ENCODE measurements around the gene RASGRP1. TPM values are rescaled to one million over a fixed set of nuclear protein-coding genes. Genes with fewer than 3 reads are reported as not detected.

Gene RASGRP1
- total and polyA plus RNA-seq, 3 donors from 2014 or later: 4.4 to 9.2 (median 7.4) TPM

- DNase-seq: no peak
- Histone ChIP-seq H3K4me3 (no peak overlapping the region), H3K36me3 (ENCODE audit: low read depth, missing control alignments) (no peaks in the 10 kb centered on the region), H3K4me1 (no peaks in the 10 kb centered on the region), H3K9me3 (no peaks in the 10 kb centered on the region), H3K27me3 (no peaks in the 10 kb centered on the region), H3K27ac (no peak overlapping the region)
- intact Hi-C loops (cut with DNase I; ENCODE audit: low total_unique reads): no loop called here
- no peak for TF ChIP-seq CTCF (IDR thresholded peaks at IDR 0.05)
- TF ChIP-seq POLR2A (IDR thresholded peaks at IDR 0.05): no peak
- 65 to 66% methylated on average over 2 of the region's 2 CpGs for WGBS, 2 donors
Observed at GRCh38 chr15:38514601-38515000, 50.0 kb downstream of the RASGRP1 start.

DNA sequence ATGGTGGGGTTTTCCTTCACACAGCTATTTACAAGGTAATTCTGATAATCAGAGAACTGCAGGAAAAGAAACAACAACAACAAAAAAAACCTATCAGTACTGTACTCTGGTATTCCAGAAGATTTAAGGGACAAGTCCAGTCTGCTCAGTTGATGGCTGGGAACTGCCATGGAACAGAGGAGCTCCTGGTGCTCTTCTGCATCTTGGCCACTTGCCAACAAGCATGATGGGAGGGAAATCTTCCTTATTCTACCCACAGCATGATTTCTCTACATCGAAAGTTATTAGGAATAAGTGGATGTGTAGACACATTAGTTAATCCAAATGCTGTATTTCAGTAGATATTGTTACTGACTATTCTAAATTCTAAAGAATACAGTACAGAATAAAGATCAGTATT, 51.7 kb downstream of the RASGRP1 start:
- 79 to 83% methylated on average over 1 of the region's 1 CpG for WGBS, 2 donors
- H3K4me3 ChIP-seq: no peak overlapping the region
- no peak overlapping the region for H3K27ac ChIP-seq
- H3K27me3 ChIP-seq: no peaks in the 10 kb centered on the region
- no peak for DNase-seq
- no peaks in the 10 kb centered on the region for H3K36me3 ChIP-seq (ENCODE audit: low read depth, missing control alignments)
- TF ChIP-seq CTCF (IDR thresholded peaks at IDR 0.05) (no peak), POLR2A (IDR thresholded peaks at IDR 0.05) (no peak)
- no peaks in the 10 kb centered on the region for H3K4me1 ChIP-seq
- H3K9me3 ChIP-seq: no peaks in the 10 kb centered on the region
- intact Hi-C loops (cut with DNase I; ENCODE audit: low total_unique reads): no loop called here

- no peak for TF ChIP-seq POLR2A (IDR thresholded peaks at IDR 0.05)
- no peak for TF ChIP-seq CTCF (IDR thresholded peaks at IDR 0.05)
Observed at GRCh38 chr15:38509152-38509551, 55.5 kb downstream of the RASGRP1 start.

GRCh38 chr15:38508647-38509046, 56.0 kb downstream of the RASGRP1 start:
- Histone ChIP-seq H3K27me3 (no peaks in the 10 kb centered on the region), H3K4me1 (no peaks in the 10 kb centered on the region), H3K36me3 (ENCODE audit: low read depth, missing control alignments) (no peaks in the 10 kb centered on the region), H3K4me3 (no peak overlapping the region), H3K9me3 (no peaks in the 10 kb centered on the region), H3K27ac (no peak overlapping the region)
- intact Hi-C loops (cut with DNase I; ENCODE audit: low total_unique reads): no loop called here
- TF ChIP-seq POLR2A (IDR thresholded peaks at IDR 0.05): no peak
- no peak for DNase-seq
- WGBS, 2 donors: 82 to 86% methylated on average over 3 of the region's 3 CpGs

More at GRCh38 chr15:38509152-38509551, 55.5 kb downstream of the RASGRP1 start:
- 97% methylated on average over 4 of the region's 4 CpGs for WGBS, 2 donors
- Histone ChIP-seq H3K27ac (no peak overlapping the region), H3K27me3 (no peaks in the 10 kb centered on the region), H3K9me3 (no peaks in the 10 kb centered on the region), H3K4me3 (no peak overlapping the region), H3K4me1 (no peaks in the 10 kb centered on the region), H3K36me3 (ENCODE audit: low read depth, missing control alignments) (no peaks in the 10 kb centered on the region)
- intact Hi-C loops (cut with DNase I; ENCODE audit: low total_unique reads): no loop called here
- DNase-seq: no peak

DNA sequence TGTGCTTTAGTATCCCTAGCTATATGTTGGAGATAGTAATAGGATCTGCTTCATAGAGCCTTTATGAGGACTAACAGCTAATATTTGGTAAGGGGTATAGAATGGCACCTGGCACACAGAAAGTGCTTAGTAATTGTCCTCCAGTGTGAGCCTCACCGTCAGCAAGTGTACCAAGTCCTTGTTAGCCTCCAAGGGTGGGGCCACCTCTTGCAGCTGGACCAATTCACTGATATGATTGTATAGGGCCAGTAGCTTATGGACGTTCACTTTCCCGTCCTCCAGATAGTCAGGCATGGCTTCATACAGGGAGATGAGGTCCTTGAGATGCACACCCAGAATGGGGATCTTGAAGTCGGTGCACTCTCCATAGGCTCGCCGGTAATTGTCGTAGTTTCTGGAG, 57.0 kb downstream of the RASGRP1 start:
- H3K4me1 ChIP-seq: no peaks in the 10 kb centered on the region
- no peak overlapping the region for H3K27ac ChIP-seq
- H3K4me3 ChIP-seq: no peak overlapping the region
- no peak for DNase-seq
- no peaks in the 10 kb centered on the region for H3K36me3 ChIP-seq (ENCODE audit: low read depth, missing control alignments)
- no peak for TF ChIP-seq POLR2A (IDR thresholded peaks at IDR 0.05)
- TF ChIP-seq CTCF (IDR thresholded peaks at IDR 0.05): no peak
- no peaks in the 10 kb centered on the region for H3K27me3 ChIP-seq
- 88 to 92% methylated on average over 6 to 7 of the region's 7 CpGs for WGBS, 2 donors
- H3K9me3 ChIP-seq: no peaks in the 10 kb centered on the region
- intact Hi-C loops (cut with DNase I; ENCODE audit: low total_unique reads): no loop called here

Data from testis (tissue), 3 donors.